Measurements from ENCODE around the gene ACOT7.
"Not testable (repeated sequence)": the region's sequence is repeated elsewhere in the genome, so short reads cannot be mapped to it uniquely, and the experiment has no call there.

Gene ACOT7

DNA sequence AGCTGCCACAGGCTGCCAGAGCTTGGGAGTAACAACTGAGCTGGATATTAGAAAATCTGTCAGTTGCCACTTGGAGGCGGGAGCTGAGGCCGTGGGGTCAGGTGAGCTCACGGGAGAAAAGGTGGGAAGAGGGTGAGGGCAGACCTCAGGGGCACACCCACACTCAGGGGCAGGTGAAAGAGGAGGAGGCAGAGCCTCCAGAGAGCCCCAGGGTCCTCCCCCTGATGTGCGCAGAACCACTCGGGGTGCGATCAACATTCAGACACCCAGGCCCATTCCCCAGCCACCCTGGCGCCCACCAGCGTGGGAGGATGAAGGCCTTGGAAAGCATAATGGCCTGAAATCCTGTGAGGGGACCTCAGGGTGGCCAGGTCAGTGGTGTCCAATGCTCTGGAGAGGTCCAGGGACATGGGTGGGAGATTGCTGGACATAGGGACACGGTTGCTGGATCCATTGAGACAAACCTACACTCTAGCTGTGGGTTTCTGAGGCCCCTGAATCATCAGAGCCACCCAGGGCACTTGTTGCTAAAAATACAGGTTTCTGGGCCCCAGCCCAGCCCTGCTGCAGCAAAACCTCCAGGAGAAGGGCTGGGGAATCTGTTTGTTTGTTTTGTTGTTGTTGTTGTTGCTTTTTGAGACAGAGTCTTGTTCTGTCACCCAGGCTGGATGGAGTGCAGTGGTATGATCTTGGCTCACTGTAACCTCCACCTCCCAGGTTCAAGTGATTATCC is 83.3 kb downstream of the ACOT7 start:
- DNase-seq (ENCODE audit: low read depth in 2 of 2), result no peak

DNA sequence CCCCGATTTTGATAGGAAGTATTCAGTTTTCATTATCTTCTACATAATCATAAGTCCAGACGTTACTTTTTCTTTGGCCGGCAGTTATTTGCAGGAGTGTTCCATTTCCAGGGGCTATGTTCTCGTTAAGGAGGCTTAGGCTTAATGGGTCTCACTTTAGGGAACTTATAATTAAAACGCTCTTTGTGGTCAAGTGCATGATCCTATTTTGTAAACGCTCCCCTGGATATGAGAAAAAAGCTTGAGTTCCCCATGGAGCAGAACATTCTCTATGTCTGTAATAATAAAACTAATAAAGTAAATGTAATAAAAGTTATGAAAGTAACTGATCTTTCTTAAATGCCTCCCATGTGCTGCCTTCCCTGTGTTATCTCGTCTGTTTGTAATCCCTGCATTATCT is 84.0 kb downstream of the ACOT7 start:
- no peak for DNase-seq (ENCODE audit: low read depth in 2 of 2)

DNA sequence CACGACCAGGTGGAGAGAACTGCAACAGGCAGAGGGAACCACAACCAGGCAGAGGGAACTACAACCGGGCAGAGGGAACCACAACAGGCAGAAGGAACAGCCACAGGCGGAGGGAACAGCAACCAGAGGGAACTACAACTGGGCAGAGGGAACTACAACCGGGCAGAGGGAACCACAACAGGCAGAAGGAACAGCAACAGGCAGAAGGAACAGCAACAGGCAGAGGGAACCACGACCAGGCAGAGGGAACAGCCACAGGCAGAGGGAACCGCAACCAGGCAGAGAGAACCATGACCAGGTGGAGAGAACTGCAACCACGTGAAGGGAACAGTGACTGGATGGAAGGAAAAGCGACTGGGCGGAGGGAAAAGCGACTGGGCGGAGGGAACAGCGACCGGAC is 85.1 kb downstream of the ACOT7 start:
- DNase-seq (ENCODE audit: low read depth in 2 of 2), result no peak

DNA sequence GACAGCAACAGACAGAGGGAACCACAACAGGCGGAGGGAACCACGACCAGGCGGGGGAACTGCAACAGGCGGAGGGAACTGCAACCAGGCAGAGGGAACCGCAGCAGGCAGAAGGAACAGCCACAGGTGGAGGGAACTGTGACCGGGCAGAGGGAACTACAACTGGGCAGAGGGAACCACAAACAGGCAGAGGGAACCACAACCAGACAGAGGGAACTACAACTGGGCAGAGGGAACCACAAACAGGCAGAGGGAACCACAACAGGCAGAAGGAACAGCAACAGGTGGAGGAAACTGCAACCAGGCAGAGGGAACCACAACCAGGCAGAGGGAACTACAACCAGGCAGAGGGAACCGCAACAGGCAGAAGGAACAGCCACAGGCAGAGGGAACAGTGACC is 85.9 kb downstream of the ACOT7 start:
- DNase-seq (ENCODE audit: low read depth in 2 of 2), result not testable (repeated sequence)

DNA sequence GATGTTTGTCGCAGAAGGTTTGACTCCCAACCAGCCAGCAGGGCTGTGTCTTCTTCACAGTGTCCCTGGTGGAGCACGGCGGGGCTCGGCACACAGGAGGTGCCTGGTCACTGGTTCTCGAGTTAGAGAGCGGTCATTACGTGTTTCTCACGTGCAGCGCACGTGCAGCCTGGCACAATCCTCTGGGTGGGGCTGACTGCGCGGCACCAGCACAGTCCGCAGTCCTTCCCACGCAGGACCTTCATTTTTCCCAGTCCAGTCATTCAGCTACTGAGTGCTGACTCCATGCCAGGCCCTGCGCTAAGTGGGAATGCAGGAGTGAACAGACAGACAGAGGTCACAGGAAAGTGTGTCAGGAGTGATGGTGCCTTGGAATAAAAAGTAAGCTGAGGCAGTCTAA is 86.5 kb downstream of the ACOT7 start:
- DNase-seq (ENCODE audit: low read depth in 2 of 2), result no peak

DNA sequence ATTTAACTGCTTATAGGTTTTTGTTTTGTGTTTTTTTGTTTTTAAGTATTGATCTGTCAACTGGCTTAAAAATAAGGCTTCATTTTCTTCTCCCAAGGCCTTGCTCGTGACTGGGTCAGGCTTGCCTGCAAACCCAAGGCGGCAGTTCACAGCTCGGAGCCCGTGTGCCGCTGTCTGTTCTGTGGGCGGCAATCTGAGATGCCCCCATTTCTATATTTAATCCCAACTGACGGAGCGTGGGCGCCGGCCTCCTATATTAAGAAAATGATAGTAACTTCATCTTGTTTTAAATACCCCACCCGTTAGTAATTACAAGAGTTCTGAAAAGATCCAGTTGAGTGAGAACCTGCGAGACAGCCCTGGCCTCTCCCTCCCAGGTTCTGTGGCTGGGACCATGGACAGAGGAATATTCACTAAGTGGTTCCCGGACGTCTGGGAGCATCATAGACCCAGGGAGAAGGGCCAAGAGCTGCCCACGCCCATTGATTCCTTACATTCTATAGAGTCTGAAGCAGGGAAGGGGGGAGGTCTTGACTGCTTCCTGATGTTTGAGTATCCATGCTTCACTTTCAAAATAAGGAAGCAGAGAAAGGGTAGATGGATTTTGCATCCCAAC is 90.1 kb downstream of the ACOT7 start:
- no peak for DNase-seq (ENCODE audit: low read depth in 2 of 2)

DNA sequence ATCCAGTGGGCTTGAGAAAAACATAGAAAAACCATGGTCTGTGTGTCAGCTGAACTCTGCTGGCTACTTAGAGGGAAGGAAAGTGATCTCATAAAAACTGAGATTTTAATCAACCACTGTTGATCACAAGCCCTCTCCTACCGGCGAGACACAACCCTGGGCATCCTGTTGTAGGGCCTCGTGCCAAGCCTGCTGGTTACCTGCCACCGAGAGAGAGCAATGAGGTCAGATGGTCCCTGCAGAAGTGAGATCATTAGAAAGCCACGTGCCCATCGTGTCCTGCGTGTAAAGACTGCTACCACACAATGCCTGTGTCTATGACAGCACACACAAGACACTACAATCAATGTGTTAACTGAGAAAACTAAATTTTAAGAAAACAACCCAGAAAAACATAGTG is 91.0 kb downstream of the ACOT7 start:
- DNase-seq (ENCODE audit: low read depth in 2 of 2), result no peak

DNA sequence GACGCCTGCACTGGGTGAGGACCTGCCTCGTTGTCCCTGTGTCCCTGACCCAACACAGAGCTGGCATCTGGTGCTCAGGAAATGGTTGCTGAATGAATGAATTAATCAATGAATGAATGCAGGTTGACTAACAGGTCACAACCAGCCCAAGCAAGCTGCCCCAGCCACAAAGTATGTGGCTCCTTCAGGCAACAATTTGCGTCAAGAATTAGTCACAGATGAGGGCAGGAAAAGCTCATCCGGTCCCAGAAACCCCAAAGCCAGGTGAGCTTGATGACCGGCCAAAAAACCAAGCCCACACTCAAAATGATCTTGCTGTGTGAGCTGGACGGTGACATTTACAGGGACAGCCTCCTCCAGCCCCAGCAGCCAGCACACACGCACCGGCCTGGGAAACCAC is 92.0 kb downstream of the ACOT7 start:
- no peak for DNase-seq (ENCODE audit: low read depth in 2 of 2)

DNA sequence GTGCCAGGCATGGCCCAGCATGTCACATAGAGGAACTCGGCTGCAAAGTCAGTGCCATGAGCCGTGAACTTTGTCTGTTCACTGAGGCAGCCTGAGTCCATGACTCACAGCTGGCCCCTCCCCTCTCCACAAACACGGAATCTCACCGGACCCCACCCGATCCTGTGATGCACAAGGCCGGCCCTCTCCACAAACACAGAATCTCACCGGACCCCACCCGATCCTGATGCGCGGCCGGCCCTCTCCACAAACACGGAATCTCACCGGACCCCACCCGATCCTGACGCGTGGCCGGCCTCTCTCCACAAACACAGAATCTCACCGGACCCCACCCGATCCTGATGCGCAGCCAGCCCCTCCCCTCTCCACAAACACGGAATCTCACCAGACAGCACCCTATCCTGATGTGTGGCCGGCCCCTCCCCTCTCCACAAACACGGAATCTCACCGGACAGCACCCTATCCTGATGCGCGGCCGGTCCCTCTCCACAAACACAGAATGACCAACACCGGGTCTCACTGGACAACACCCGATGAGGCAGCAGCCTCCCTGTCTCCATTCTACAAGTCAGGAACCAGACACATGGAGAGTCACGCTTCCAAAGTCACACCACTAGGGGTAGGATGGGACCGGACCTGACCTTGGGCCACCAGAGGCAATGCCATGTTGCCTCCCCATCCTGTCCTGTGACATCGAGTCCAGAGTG is 93.1 kb downstream of the ACOT7 start:
- DNase-seq (ENCODE audit: low read depth in 2 of 2), result no peak

DNA sequence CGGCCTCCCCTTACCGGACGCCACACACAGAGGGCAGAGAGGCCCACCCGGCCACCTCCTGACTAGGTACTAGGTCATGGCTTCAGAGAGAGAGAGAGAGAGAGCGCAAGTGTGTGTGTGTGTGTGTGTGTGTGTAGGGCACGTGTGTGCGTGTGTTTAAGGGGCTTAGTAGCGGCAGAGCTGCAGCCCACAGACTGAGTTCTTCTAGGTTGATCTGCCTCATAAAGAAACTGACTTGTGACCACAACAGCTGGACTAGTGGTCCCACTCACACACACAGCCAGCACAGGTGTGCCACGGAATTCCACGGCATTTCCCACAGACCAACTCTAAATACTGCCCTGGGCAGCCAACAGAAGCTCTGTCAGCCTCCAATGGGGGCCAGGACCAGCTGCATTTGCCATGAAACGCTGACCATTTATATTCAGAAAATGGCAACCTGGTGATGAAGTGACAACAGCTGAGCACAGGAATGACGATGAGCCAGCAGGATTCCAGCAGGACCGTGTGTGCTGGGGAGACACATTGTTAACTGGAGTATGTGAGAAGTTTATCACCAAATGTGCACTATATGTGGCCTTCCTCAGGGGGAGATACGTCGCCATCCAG is 93.9 kb downstream of the ACOT7 start:
- DNase-seq (ENCODE audit: low read depth in 2 of 2), result no peak

DNA sequence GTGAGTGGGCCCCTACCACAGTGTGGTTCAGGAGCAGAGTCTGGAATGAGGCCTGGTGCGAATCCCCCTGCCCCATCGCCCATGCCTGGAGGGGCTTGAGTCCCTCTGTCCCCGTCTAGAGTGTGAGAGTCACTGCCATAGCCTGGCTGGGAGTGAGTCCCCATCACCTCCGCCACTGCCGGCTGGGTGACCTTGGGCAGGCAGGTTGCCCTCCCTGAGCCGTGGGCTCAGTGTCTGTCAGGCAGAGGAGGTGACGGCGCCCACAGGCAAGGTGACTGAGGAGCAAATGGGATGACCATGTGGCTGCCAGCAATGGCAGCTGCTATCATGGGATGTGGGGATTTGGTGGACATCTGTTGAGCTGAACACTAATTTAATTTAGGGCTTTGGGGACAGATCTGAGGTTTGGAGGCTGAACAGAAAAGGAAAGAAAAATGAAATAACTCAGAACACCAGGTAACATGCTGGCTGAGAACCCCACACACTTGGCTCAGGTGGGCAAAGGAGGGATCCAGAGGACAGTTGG is 94.6 kb downstream of the ACOT7 start:
- DNase-seq (ENCODE audit: low read depth in 2 of 2), result no peak

DNA sequence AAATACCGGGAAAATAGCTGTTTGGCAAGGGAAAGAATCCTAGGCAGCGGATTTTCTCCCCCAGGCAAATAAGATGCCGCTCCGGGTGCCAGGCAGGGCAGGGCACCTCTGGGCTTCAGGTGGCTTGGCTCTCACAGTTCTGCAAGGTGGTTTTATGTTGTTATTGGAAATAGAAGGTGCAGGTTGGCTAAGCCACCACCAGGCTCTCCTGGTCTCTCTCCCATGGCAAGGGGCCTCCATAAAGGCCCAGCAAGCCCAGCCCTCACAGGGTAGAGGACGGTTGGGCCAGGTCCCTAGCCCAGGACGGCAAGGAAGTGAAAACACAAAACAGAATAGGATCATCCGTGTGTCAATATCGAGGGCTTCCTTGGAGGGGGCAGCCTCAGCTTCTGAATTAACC is 95.0 kb downstream of the ACOT7 start:
- no peak for DNase-seq (ENCODE audit: low read depth in 2 of 2)

DNA sequence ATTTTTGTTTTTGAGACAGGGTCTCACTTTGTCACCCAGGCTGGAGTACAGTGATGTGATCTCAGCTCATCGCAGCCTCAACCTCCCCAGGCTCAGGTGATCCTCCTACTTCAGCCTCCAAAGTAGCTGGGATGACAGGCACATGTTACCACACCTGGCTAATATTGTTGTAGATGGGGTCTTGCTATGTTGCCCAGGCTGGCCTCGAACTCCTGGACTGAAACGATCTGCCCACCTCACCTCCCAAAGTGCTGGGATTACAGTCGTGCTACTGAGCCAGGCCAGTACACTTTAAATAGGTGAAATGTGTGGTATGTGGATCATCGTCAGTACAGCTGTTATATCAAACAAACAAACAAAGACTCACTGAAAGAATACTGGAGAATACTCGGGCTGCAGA is 97.7 kb downstream of the ACOT7 start:
- DNase-seq (ENCODE audit: low read depth in 2 of 2), result no peak

DNA sequence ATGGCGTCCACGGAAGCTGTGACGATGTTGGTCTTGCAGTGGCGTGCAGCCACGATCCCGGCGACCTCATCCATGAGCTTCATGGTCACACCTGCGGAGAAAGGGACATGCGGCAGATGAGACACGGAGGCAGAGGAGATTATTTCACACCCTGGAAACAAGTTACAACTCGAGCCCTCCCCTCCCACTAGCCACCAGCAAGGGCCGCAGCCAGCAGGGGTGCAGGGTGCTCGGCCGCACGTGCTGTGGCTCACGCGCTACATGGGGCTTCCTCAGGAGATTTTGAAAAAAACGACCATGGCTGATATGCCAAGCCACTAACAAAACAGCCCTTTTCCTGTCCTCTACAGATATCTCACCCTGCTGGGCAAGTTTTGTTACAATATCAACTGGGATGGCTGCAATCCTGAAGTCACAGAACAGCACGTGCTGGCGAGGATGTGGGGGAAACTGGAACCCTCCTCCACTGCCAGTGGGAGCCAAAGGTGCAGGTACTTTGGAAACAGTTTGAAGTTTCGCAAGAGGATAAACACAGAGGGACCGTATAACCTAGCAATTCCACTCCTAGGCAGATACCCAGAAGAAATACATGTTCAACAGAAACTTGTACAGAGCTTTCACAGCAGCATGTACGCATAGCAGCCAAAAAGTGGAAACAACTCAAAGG is 98.5 kb downstream of the ACOT7 start:
- DNase-seq (ENCODE audit: low read depth in 2 of 2), result no peak

DNA sequence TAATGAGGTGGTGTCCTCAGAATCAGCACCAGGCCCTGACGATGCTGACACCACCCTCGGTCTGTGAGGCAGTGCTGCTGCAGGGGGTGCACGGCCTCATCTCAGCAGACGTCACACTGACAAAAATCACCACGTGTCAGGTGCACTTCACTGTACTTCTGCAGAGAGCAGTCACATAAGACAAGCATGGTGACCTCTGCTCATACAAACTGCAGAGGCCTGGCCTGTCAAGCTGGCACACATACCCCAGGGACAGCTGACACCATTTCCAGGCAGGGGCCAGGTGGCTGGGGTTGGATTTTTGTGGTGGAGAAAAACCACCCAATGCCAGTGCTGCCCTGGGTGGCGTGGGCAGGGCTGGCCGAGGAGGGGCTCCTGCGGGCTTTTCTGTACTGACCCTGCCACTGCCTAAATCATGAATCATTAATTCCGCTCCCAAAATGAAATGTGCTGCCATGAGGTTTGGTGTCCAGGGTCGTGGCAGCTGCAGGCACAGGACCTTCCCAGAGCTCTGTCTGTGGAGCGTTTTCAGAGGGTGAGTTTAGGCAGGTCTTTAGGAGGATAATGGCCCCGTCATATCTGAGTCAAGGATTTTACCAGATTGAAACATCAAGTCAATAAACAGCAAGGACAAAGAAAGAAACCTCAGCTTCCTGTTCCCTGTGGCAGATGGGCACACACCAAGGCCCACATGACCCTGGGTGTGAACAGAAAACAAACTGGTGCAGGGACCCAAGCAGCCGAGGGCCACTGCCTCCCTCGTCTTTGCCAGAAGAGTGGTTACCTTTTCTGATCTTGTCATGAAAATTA is 99.3 kb downstream of the ACOT7 start:
- DNase-seq (ENCODE audit: low read depth in 2 of 2), result peak in 1 of 2 donors; percentile 3

DNA sequence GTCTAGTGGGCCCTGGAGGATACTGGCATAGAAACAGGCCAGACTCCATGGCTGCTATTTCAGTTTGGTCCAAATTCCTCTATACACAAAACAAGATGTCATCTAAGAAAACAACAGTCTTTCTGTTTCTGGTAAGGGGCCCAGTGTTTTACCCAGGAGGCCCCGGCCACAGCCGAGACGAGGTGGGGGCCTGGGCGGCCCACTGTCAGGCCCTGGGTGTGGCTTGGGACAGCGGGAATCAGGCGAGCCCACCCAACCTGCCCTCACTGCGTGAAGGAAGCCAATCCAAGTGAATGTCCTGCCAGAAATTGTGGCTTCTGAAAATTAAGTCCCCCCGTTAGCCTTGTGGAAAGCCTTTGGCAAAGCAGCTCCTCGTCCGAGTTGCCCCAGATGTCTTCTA is 101.5 kb downstream of the ACOT7 start:
- DNase-seq (ENCODE audit: low read depth in 2 of 2), result no peak

DNA sequence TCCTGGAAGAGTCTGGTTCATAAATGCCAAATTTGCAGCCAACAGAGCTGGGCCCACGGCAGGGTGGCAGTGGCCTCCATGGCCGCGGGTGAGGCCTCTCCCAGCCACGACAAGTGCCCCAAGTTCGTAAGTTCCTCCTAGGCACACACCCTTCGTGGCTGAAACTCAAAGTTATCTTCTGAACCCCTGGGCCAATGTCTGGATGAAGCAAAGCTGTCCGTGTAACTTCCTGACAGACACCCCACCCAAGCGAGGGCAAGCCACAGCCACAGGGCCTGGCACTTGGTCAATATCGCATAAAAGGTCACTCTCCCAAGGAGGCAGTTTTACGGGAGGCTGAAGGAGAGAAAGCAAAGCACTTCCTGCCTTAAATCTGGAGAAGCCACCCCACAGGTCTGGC is 104.9 kb downstream of the ACOT7 start:
- DNase-seq (ENCODE audit: low read depth in 2 of 2), result no peak

DNA sequence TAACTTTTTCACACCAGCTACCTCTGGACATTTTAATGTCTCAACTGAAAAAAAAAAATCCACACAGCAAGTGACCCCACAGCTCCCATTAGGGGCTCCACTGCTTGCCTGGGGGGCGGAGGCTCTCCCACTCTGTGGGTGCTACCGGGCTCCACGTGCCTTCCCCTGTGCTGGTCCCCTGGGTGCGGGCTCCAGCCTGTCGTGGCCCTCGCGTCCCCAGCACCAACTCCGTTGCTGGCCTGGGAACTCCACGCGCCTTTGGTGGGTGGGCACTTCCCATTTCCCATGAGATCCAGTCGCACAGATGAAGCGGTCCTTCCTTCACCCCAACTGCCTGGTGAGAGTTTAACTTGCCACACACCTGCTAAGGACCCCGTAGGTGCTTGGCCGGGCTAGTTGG is 105.5 kb downstream of the ACOT7 start:
- no peak for DNase-seq (ENCODE audit: low read depth in 2 of 2)

DNA sequence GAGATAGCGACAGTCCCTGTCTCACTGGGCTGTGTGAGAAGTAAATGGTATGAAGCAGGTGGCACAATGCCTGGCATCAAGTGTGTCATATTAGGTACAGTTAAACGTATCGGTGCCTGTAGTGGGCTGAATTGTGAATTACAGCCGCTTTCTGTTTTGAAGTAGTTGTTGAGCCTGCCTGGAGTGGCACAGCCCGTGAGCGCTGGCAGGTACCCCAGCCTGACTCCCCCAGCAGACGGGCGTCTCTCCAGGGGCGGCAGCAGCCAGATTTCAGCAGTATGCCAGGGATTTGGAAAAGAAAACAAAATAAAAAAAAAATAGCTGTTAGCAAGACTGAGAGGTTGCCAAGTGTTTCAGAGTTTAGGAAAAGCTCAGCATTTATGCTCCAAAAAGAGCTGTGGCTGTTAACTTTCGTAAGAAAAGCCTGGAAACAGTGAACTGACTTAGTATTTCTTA is 106.1 kb downstream of the ACOT7 start:
- no peak for DNase-seq (ENCODE audit: low read depth in 2 of 2)

DNA sequence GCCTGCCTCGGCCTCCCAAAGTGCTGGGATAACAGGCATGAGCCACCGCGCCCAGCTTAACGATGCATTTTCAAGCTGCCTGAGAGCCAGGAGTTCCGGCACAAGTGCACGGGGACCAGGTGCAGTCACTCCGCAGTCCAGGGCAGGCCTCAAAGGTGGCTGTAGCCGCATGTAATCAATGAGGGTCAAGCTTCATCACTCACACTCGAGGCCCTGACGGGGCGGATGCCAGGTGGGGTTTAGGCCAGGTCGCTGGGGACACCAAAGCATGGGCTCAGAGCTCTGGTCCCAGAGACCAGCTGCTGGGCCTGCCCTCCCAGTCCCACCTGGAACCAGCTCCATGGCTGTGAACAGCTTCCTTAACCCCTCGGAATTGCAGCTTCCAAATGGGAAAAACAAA is 106.5 kb downstream of the ACOT7 start:
- no peak for DNase-seq (ENCODE audit: low read depth in 2 of 2)

DNA sequence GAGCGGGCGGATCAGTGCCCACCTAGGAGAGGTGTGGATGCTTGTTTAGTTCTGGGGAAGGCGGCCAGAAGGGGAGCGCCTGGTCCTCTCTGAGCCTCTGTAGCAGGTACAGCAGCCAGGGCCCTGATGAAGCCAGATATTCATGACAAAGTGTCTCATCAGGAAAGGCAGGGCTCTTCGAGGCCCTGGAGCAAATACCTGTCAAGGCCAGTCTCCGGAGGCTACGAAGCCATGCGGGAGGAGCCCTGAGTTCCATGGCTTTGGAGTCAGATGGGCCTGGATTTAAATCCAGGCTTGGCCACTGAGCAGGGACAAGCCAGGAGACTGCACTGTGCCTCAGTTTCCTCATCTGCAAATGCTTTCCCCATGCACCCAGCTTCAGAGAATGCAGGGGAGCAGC is 107.3 kb downstream of the ACOT7 start:
- no peak for DNase-seq (ENCODE audit: low read depth in 2 of 2)
